ENCODE data around the gene RPS6KA5.

RPS6KA5 gene

DNA sequence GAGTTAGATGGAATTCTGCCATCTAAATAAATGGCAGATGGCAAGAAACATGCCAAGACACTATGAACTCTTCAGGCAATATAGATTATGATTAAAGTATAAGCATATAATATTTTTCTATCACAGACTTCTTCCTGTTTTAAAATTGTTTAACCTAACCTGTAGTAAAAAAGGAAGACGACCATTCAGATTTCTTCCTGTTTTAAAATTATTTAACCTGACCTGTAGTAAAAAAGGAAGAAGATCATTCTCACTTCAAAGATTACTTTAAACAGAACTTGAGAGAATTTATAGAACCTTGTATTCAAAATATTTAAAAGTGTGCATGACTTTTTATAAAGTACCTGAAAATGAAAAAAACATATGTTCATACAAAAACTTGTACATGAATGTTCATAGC lies 63.5 kb downstream of the RPS6KA5 start:
- H3K9me3 ChIP-seq (ENCODE audit: severe bottlenecking) = no peaks in the 10 kb centered on the region
- H3K27me3 ChIP-seq (ENCODE audit: insufficient read depth, low read depth, severe bottlenecking) = no peaks in the 10 kb centered on the region
- no peak overlapping the region for H3K27ac ChIP-seq
- H3K36me3 ChIP-seq = no peaks in the 10 kb centered on the region
- H3K4me3 ChIP-seq (ENCODE audit: low read depth, low read length) = no peak overlapping the region
- TF ChIP-seq, protein P1, sequence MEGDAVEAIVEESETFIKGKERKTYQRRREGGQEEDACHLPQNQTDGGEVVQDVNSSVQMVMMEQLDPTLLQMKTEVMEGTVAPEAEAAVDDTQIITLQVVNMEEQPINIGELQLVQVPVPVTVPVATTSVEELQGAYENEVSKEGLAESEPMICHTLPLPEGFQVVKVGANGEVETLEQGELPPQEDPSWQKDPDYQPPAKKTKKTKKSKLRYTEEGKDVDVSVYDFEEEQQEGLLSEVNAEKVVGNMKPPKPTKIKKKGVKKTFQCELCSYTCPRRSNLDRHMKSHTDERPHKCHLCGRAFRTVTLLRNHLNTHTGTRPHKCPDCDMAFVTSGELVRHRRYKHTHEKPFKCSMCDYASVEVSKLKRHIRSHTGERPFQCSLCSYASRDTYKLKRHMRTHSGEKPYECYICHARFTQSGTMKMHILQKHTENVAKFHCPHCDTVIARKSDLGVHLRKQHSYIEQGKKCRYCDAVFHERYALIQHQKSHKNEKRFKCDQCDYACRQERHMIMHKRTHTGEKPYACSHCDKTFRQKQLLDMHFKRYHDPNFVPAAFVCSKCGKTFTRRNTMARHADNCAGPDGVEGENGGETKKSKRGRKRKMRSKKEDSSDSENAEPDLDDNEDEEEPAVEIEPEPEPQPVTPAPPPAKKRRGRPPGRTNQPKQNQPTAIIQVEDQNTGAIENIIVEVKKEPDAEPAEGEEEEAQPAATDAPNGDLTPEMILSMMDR (IDR thresholded peaks at IDR 0.05; ENCODE audit: low read depth, low read length) = no peak
- DNase-seq = no peak

DNA sequence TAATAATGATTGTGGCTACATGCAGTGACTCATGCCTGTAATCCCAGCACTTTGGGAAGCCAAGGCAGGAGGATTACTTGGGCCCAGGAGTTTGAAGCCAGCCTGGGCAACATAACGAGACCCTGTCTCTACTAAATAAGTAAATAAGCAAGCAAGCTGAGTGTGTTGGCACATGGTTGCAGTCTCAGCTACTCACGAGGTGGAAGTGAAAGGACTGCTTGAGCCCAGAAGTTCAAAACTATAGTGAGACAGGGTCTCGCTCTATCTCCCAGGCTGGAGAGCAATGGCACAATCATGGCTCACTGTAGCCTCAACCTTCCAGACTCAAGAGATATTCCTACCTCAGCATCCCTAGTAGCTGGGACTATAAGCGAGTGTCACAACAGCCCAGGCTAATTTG lies 64.7 kb downstream of the RPS6KA5 start:
- Histone ChIP-seq H3K9me3 (ENCODE audit: severe bottlenecking) (no peaks in the 10 kb centered on the region), H3K4me3 (ENCODE audit: low read depth, low read length) (no peak overlapping the region), H3K36me3 (no peaks in the 10 kb centered on the region), H3K27me3 (ENCODE audit: insufficient read depth, low read depth, severe bottlenecking) (no peaks in the 10 kb centered on the region), H3K27ac (no peak overlapping the region)
- no peak for DNase-seq
- TF ChIP-seq, protein P1 (IDR thresholded peaks at IDR 0.05; ENCODE audit: low read depth, low read length) = no peak

DNA sequence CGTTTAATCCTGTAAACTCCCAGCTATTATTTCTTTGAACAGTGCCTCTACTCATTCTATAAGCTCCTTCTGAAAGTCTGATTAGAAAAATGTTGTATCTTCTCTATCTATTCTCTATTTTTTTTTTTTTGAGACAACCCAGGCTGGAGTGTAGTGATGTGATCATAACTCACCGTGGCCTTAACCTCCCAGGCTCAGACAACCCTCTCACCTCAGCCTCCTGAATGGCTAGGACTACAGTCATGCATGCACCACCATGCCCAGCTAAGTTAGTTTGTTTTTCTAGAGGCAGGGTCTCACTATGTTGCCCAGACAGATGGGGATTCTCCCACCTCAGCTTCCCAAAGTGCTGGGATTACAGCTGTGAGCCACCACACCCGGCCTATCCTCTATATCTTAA lies 66.6 kb downstream of the RPS6KA5 start:
- Histone ChIP-seq H3K9me3 (ENCODE audit: severe bottlenecking) (no peaks in the 10 kb centered on the region), H3K27ac (no peak overlapping the region), H3K4me3 (ENCODE audit: low read depth, low read length) (no peak overlapping the region), H3K36me3 (no peaks in the 10 kb centered on the region), H3K27me3 (ENCODE audit: insufficient read depth, low read depth, severe bottlenecking) (no peaks in the 10 kb centered on the region)
- TF ChIP-seq, protein P1 (IDR thresholded peaks at IDR 0.05; ENCODE audit: low read depth, low read length) = no peak
- no peak for DNase-seq

DNA sequence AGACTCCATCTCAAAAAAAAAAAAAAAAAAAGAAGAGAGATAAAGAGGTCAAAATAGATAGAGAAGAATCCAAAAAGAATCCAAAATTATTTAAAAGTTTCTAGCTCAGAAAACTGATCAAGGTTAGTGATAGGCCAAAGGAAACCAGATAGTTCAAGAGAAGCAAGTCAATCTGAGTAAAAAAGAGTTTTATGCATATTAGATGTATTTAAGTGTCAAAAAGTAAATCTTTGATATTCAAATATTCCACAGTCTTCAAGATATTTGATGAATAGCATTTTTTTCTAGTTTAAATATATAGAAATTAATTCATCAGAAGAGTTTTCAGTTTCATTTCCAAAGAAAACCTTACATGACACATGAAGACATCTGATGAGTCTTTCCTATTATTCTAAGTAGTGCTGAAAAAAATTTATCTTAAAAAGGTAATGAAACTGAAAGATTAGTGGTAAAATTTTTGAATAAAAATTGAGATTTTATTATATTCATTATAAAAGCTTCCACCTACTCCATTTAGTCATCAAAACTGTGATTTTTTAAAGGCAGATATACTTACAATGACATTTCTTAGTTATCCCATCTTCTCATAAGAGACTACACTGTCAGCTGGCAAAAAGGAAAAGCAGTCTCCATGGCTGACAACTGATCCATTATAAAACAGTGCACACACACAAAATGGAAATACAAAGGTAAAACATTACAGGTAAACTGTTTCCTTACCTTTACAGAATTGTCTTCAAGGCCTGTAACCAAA lies 68.6 kb downstream of the RPS6KA5 start:
- Histone ChIP-seq H3K9me3 (ENCODE audit: severe bottlenecking) (no peaks in the 10 kb centered on the region), H3K27ac (no peak overlapping the region), H3K4me3 (ENCODE audit: low read depth, low read length) (no peak overlapping the region), H3K36me3 (no peaks in the 10 kb centered on the region), H3K27me3 (ENCODE audit: insufficient read depth, low read depth, severe bottlenecking) (no peaks in the 10 kb centered on the region)
- TF ChIP-seq, protein P1 (IDR thresholded peaks at IDR 0.05; ENCODE audit: low read depth, low read length) = no peak
- DNase-seq = no peak

DNA sequence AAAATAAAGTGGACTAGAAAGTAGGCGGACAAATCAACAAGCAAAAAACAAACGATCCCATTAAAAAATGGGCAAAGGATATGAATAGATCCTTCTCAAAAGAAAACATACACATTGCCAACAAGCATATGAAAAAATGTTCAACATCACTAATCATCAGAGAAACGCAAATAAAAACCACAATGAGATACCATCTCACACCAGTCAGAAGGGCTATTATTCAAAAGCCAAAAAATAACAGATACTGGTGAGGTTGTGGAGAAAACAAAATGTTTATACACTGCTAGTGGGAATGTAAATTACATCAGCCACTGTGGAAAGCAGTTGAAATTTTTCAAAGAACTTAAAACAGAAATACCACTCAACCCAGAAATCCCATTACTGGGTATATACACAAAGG lies 70.3 kb downstream of the RPS6KA5 start:
- Histone ChIP-seq H3K36me3 (no peaks in the 10 kb centered on the region), H3K9me3 (ENCODE audit: severe bottlenecking) (no peaks in the 10 kb centered on the region), H3K27ac (no peak overlapping the region), H3K27me3 (ENCODE audit: insufficient read depth, low read depth, severe bottlenecking) (no peaks in the 10 kb centered on the region), H3K4me3 (ENCODE audit: low read depth, low read length) (no peak overlapping the region)
- DNase-seq = no peak
- TF ChIP-seq, protein P1 (IDR thresholded peaks at IDR 0.05; ENCODE audit: low read depth, low read length) = no peak

DNA sequence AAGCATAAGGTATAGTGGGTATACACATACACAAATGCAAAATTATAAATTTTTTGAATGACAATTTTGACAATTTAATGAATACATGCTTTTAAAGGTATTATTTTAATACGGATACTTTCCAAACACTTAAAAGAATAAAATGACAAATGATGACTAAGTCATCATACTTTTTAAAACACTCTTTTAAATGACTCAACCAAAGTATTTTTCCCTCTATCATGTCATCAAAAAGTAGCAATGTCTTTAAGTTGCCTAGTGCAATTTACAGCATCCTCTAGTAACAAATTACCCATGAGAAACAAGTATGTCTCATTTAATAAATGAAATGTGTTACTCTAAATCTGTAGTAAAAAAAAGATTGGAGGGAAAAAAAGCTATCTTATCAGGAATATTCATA lies 73.3 kb downstream of the RPS6KA5 start:
- Histone ChIP-seq H3K9me3 (ENCODE audit: severe bottlenecking) (no peaks in the 10 kb centered on the region), H3K4me3 (ENCODE audit: low read depth, low read length) (no peak overlapping the region), H3K27ac (no peak overlapping the region), H3K27me3 (ENCODE audit: insufficient read depth, low read depth, severe bottlenecking) (no peaks in the 10 kb centered on the region), H3K36me3 (no peaks in the 10 kb centered on the region)
- TF ChIP-seq, protein P1 (IDR thresholded peaks at IDR 0.05; ENCODE audit: low read depth, low read length) = no peak
- DNase-seq = no peak

Measured in WERI-Rb-1 (cell line).